SK-N-MC (cell line): ENCODE measurements around the gene PODXL2.

Source experiments
- DNase-seq: peaks from one replicate; pipeline ENCODE4 v3.0.0-alpha.2; 2011; ENCODE audit warnings: low read depth, low spot score
- H3K27ac ChIP-seq: fragments of 200-600 bp; sonication (generic); 2 replicates; pipeline ENCODE4 v1.5.1; 2016; ENCODE audit warnings: mixed run types
- H3K36me3 ChIP-seq: fragments of 200-600 bp; sonication (generic); 2 replicates; pipeline ENCODE4 v1.6.1; 2017; ENCODE audit warnings: antibody characterized with exemption, low read length, mixed read lengths; ENCODE audit not compliant: insufficient read depth
- H3K4me3 ChIP-seq: fragments of 200-600 bp; sonication (generic); 2 replicates; pipeline ENCODE4 v1.5.1; 2016
- H3K9ac ChIP-seq: fragments of 200-600 bp; sonication (generic); 2 replicates; pipeline ENCODE4 v1.8.0; 2017; ENCODE audit warnings: mixed run types, mixed read lengths; ENCODE audit not compliant: insufficient read length
- H3K9me3 ChIP-seq: fragments of 200-600 bp; sonication (generic); 2 replicates; pipeline ENCODE4 v1.6.1; 2017; ENCODE audit warnings: low read depth, mild to moderate bottlenecking, antibody characterized with exemption, low read length, moderate library complexity, mixed read lengths
- EZH2 ChIP-seq: fragments of 200-600 bp; sonication (generic); IDR thresholded peaks from one replicate; pipeline ENCODE4 v1.6.1; 2017; ENCODE audit warnings: antibody characterized with exemption
- FOXP2 ChIP-seq: optimal IDR thresholded peaks from 2 replicates; pipeline ENCODE3; 2011; ENCODE audit warnings: mild to moderate bottlenecking, moderate library complexity; ENCODE audit not compliant: insufficient read depth; ENCODE audit errors: extremely low read length, control extremely low read depth
- POLR2AphosphoS5 ChIP-seq: IDR thresholded peaks from 2 replicates; pipeline ENCODE4 v1.6.1; 2012; ENCODE audit warnings: mild to moderate bottlenecking, low read depth, low read length, borderline replicate concordance

PODXL2 gene

GRCh38 chr3:127694467-127695215 lies 65.7 kb downstream of the PODXL2 start:
- no peak for DNase-seq
- H3K36me3 ChIP-seq = no peaks in the 10 kb centered on the region
- H3K9me3 ChIP-seq = no peaks in the 10 kb centered on the region
- no peak overlapping the region for H3K27ac ChIP-seq
- no peak overlapping the region for H3K4me3 ChIP-seq
- no peak for TF ChIP-seq FOXP2
- no peak for TF ChIP-seq EZH2
- TF ChIP-seq POLR2AphosphoS5 = no peak
- H3K9ac ChIP-seq = no peak overlapping the region

GRCh38 chr3:127697551-127698240 lies 68.7 kb downstream of the PODXL2 start:
- peak overlapping the region; percentile 79 for H3K4me3 ChIP-seq
- H3K36me3 ChIP-seq = no peaks in the 10 kb centered on the region
- no peak overlapping the region for H3K9ac ChIP-seq
- no peak for DNase-seq
- H3K27ac ChIP-seq = peak overlapping the region; percentile 66
- H3K9me3 ChIP-seq = no peaks in the 10 kb centered on the region
- peak; percentile 24 for TF ChIP-seq FOXP2
- TF ChIP-seq POLR2AphosphoS5 = no peak

DNA sequence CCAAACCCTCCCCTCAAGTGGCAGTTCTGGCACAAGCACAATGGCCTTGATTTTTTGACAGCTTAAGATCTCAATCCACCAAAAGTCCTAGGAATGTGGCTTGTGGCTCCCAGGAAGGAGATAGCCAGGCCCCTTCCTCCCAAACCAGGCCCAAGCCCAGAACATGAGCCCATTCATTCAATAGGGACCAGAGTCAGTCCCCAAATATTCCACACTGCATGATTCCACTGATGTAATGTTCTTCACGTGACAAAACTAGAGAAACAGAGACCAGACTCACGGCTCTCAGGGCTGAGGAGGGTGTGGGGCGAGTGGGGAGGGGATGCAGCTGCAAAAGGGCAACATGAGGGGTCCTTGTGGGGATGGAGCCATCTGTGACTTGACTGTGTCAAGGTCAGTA lies 69.3 kb downstream of the PODXL2 start:
- Histone ChIP-seq H3K36me3 (no peaks in the 10 kb centered on the region), H3K4me3 (no peak overlapping the region), H3K9ac (no peak overlapping the region), H3K27ac (no peak overlapping the region), H3K9me3 (no peaks in the 10 kb centered on the region)
- no peak for TF ChIP-seq FOXP2
- TF ChIP-seq EZH2 = no peak
- no peak for TF ChIP-seq POLR2AphosphoS5
- no peak for DNase-seq

DNA sequence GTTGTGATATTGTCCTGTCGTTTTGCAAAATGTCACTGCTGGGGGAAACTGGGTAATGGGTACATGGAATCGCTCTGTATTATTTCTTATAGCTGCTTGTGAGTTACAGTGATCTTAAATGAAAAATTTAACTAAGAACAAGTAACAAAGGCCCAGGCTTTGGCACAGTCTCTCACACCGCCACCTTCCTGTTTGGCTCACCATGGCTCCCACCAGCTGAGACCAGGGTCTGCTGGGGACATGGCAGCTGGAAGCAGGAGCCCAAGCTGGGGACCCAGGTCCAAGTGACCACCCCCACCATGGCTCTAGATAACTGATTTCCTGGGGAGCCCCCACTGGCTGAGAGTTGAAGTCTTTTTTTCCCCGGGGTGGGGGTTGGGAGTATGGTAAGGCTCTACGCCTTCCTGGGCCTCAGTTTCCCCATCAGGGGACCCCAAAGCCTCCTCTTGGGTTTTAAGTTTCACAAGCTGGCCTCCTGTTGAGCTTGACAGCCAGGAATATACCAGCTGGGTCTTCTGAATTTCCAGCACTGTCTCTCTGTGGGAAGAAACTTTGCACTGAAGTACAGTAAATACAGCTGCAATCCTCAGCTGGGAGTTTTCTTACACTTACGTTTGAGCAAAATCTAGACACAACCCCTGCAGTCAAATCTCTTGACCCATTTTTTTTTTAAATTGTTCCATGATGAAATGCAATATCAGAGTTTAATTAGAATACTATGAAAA lies 69.9 kb downstream of the PODXL2 start:
- H3K4me3 ChIP-seq = no peak overlapping the region
- DNase-seq = no peak
- H3K9ac ChIP-seq = no peak overlapping the region
- no peak overlapping the region for H3K27ac ChIP-seq
- H3K36me3 ChIP-seq = no peaks in the 10 kb centered on the region
- TF ChIP-seq EZH2 (no peak), POLR2AphosphoS5 (no peak), FOXP2 (no peak)
- no peaks in the 10 kb centered on the region for H3K9me3 ChIP-seq

DNA sequence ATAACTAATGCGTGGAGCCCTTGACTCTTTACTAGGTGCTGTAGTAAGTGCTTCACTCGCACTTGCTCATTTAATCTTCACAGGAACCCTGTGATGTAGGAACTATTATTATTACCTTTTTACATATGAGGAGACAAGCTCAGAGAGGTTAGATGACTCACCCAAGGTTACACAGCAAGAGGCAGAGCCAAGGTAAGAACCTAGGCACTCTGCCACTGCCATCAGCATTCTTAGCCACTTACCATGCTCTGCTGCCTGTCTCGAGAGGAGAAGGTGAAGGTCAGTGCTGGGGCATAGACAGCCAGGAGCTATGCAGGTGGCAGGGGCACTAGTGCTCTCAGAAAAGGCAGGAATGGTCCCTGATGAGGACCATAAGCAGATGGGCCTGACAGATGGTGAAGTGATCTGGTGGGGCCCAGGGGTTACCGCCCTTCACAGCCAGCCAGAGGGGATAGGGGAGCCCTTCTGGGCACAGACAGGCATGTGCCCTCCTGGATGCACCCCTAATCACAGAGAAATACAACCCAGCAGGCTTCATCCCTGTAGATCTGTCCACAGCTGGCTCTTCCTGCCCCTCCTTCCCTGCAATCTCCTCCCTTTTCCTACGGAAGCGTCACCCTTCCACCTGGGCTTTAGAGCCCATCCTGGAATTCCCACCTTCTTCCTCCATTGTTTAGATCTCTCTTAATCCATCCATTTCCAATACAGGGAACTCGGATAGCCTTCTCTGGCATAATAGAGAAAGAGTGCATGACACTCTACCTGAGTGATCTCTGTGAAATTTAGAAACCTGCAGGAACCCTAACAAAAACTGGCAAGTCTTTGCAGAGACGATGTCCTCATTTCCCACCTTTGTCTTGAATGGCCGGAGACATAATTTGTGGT lies 70.7 kb downstream of the PODXL2 start:
- no peaks in the 10 kb centered on the region for H3K36me3 ChIP-seq

GRCh38 chr3:127700406-127700805 lies 71.4 kb downstream of the PODXL2 start:
- no peak overlapping the region for H3K27ac ChIP-seq
- no peak overlapping the region for H3K4me3 ChIP-seq
- H3K36me3 ChIP-seq = no peaks in the 10 kb centered on the region
- H3K9me3 ChIP-seq = no peaks in the 10 kb centered on the region
- no peak for DNase-seq
- no peak overlapping the region for H3K9ac ChIP-seq
- TF ChIP-seq EZH2 (no peak), POLR2AphosphoS5 (no peak), FOXP2 (no peak)

More for the DNA sequence above, 70.7 kb downstream of the PODXL2 start:
- Histone ChIP-seq H3K9ac (no peak overlapping the region), H3K4me3 (no peak overlapping the region), H3K27ac (no peak overlapping the region), H3K9me3 (no peaks in the 10 kb centered on the region)
- TF ChIP-seq POLR2AphosphoS5 = no peak
- no peak for TF ChIP-seq FOXP2
- no peak for TF ChIP-seq EZH2
- DNase-seq = no peak

- TF ChIP-seq EZH2 (no peak), POLR2AphosphoS5 (no peak), FOXP2 (no peak)
- H3K9me3 ChIP-seq = no peaks in the 10 kb centered on the region
- DNase-seq = no peak
- H3K9ac ChIP-seq = no peak overlapping the region
- no peak overlapping the region for H3K4me3 ChIP-seq
- H3K36me3 ChIP-seq = no peaks in the 10 kb centered on the region
- no peak overlapping the region for H3K27ac ChIP-seq
These were observed 72.4 kb downstream of the PODXL2 start for GRCh38 chr3:127701280-127701911.
